Neuronal stem cell (in vitro differentiated cells): Measurements from ENCODE around the gene HSF5.

Experiments used
- DNase-seq: peaks from one replicate; pipeline ENCODE4 v3.0.0-alpha.2; 2013; ENCODE audit warnings: low spot score
- H2AFZ ChIP-seq: one replicate; pipeline ENCODE4 v1.6.1; 2013; ENCODE audit warnings: mild to moderate bottlenecking, low read length, inconsistent platforms
- H2AK5ac ChIP-seq: 2 replicates; pipeline ENCODE4 v1.6.1; 2013; ENCODE audit warnings: low read depth, mild to moderate bottlenecking, inconsistent platforms, low read length, moderate library complexity, mixed read lengths
- H2BK120ac ChIP-seq: 2 replicates; pipeline ENCODE4 v1.6.1; 2013; ENCODE audit warnings: low read depth, mild to moderate bottlenecking, inconsistent platforms, low read length, moderate library complexity, mixed read lengths
- H2BK12ac ChIP-seq: one replicate; pipeline ENCODE4 v1.6.1; 2013; ENCODE audit warnings: low read length, inconsistent platforms
- H2BK15ac ChIP-seq: 2 replicates; pipeline ENCODE4 v1.6.1; 2013; ENCODE audit warnings: mild to moderate bottlenecking, low read length, inconsistent platforms, mixed read lengths
- H2BK5ac ChIP-seq: one replicate; pipeline ENCODE4 v1.6.1; 2013; ENCODE audit warnings: inconsistent platforms, mild to moderate bottlenecking, low read length, moderate library complexity
- H3K14ac ChIP-seq: one replicate; pipeline ENCODE4 v1.6.1; 2013; ENCODE audit warnings: low read length, inconsistent platforms
- H3K18ac ChIP-seq: 2 replicates; pipeline ENCODE4 v1.6.1; 2013; ENCODE audit warnings: low read length, inconsistent platforms
- H3K23ac ChIP-seq: 2 replicates; pipeline ENCODE4 v1.6.1; 2013; ENCODE audit warnings: low read depth, mild to moderate bottlenecking, mixed read lengths, low read length, inconsistent platforms; ENCODE audit not compliant: poor library complexity
- H3K27ac ChIP-seq: replicated peaks from 3 replicates; pipeline ENCODE4 v1.5.1; 2013; ENCODE audit warnings: low read length, inconsistent platforms
- H3K27me3 ChIP-seq, 3 experiments: 2 replicates each; pipeline ENCODE4 v1.6.1; 2013; ENCODE audit warnings: low read length in 3 of 3, mild to moderate bottlenecking in 2 of 3, inconsistent platforms in 1 of 3, low read depth in 1 of 3, mixed read lengths in 1 of 3, moderate library complexity in 1 of 3; ENCODE audit not compliant: control insufficient read depth in 3 of 3, insufficient read depth in 3 of 3
- H3K36me3 ChIP-seq, 2 donors: replicated peaks in 1 of 2; 2 replicates each; pipeline ENCODE4 v1.6.1; 2013; ENCODE audit warnings: low read length in 2 of 2; ENCODE audit not compliant: control insufficient read depth in 2 of 2, insufficient read depth in 2 of 2
- H3K4ac ChIP-seq: 2 replicates; pipeline ENCODE4 v1.6.1; 2013; ENCODE audit warnings: inconsistent platforms, mild to moderate bottlenecking, low read length, moderate library complexity
- H3K4me1 ChIP-seq, 2 donors: 1 replicate in 1 of 2; 2 replicates in 1 of 2; pipeline ENCODE4 v1.6.1; 2013; ENCODE audit warnings: low read length in 2 of 2, low read depth in 1 of 2; ENCODE audit not compliant: control insufficient read depth in 2 of 2, insufficient read depth in 1 of 2
- H3K4me2 ChIP-seq: one replicate; pipeline ENCODE4 v1.6.1; 2013; ENCODE audit warnings: mild to moderate bottlenecking, low read length, inconsistent platforms; ENCODE audit not compliant: insufficient read depth, poor library complexity, severe bottlenecking
- H3K4me3 ChIP-seq, 2 donors: 2 replicates each; pipeline ENCODE4 v1.5.1; 2013; ENCODE audit warnings: low read length in 2 of 2, mild to moderate bottlenecking in 2 of 2, inconsistent platforms in 1 of 2, moderate library complexity in 1 of 2
- H3K79me1 ChIP-seq: one replicate; pipeline ENCODE4 v1.6.1; 2013; ENCODE audit warnings: low read depth, mild to moderate bottlenecking, inconsistent platforms, low read length, moderate library complexity
- H3K9ac ChIP-seq: one replicate; pipeline ENCODE4 v1.6.1; 2013; ENCODE audit warnings: mild to moderate bottlenecking, low read depth, low read length, inconsistent platforms; ENCODE audit not compliant: poor library complexity
- H3K9me3 ChIP-seq, 2 donors: replicated peaks in 1 of 2; 2 replicates each; pipeline versions ENCODE3 to v1.6.1; 2013; ENCODE audit warnings: low read length in 2 of 2, mild to moderate bottlenecking in 2 of 2, inconsistent platforms in 1 of 2, low read depth in 1 of 2, mixed read lengths in 1 of 2, moderate library complexity in 1 of 2; ENCODE audit not compliant: control insufficient read depth in 2 of 2, insufficient read depth in 1 of 2
- H4K8ac ChIP-seq: one replicate; pipeline ENCODE4 v1.6.1; 2013; ENCODE audit warnings: low read depth, mild to moderate bottlenecking, inconsistent platforms, low read length, moderate library complexity
- H4K91ac ChIP-seq: one replicate; pipeline ENCODE4 v1.6.1; 2013; ENCODE audit warnings: low read length, low read depth, mild to moderate bottlenecking, inconsistent platforms; ENCODE audit not compliant: poor library complexity
- WGBS, 2 donors: extraction: QIAGEN DNeasy Blood & Tissue Kit; methylation state at CpG; one replicate each; pipeline ENCODE4 v1.1.7; 2013; ENCODE audit warnings: missing lambda C conversion rate in 2 of 2, mixed read lengths in 1 of 2; ENCODE audit not compliant: insufficient read length in 2 of 2, insufficient replicate concordance in 1 of 2; ENCODE audit errors: extremely low coverage in 2 of 2; 5-methylcytosine and 5-hydroxymethylcytosine counted together

HSF5 gene

DNA sequence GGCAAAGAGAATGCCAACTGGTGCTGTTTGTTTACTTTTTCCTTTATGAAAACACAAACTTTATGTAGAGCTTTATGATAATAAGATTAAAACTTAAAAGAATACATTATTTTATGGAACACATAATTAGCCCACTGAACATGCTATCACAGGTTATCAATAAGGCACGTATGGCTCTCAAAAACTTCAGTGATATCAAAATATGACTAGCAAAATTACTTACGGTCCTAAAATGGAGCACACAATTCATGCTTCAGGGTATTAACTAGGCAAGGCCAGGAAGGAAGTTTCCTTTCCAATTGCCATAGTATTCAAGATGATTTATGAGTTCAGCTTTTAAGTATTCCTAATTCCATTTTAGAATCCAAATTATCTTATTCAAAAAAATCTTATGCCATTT is 74.5 kb downstream of the HSF5 start:
- H3K14ac ChIP-seq: no peak overlapping the region
- no peak overlapping the region for H2BK12ac ChIP-seq
- no peak overlapping the region for H3K18ac ChIP-seq
- H3K4me3 ChIP-seq: no peak overlapping the region
- no CpG with 5 or more reads among the region's 2 CpGs for WGBS, 2 donors
- H2BK5ac ChIP-seq: no peak overlapping the region
- H4K8ac ChIP-seq: no peak overlapping the region
- no peaks in the 10 kb centered on the region for H3K9me3 ChIP-seq
- H3K23ac ChIP-seq: no peak overlapping the region
- H3K4me1 ChIP-seq: peaks cover 3 to 6% of the 10 kb centered on the region in 2 donors
- H4K91ac ChIP-seq: no peak overlapping the region
- no peak overlapping the region for H3K4ac ChIP-seq
- no peak overlapping the region for H3K4me2 ChIP-seq
- peaks cover 0 to 6% (median 0%) of the 10 kb centered on the region in 3 experiments for H3K27me3 ChIP-seq
- H3K9ac ChIP-seq: no peak overlapping the region
- H3K36me3 ChIP-seq: no peaks in the 10 kb centered on the region
- H3K27ac ChIP-seq: no peak overlapping the region
- H2AK5ac ChIP-seq: no peak overlapping the region
- H2AFZ ChIP-seq: no peak overlapping the region
- H2BK15ac ChIP-seq: no peak overlapping the region
- no peak overlapping the region for H2BK120ac ChIP-seq
- DNase-seq: no peak
- H3K79me1 ChIP-seq: no peaks in the 10 kb centered on the region

DNA sequence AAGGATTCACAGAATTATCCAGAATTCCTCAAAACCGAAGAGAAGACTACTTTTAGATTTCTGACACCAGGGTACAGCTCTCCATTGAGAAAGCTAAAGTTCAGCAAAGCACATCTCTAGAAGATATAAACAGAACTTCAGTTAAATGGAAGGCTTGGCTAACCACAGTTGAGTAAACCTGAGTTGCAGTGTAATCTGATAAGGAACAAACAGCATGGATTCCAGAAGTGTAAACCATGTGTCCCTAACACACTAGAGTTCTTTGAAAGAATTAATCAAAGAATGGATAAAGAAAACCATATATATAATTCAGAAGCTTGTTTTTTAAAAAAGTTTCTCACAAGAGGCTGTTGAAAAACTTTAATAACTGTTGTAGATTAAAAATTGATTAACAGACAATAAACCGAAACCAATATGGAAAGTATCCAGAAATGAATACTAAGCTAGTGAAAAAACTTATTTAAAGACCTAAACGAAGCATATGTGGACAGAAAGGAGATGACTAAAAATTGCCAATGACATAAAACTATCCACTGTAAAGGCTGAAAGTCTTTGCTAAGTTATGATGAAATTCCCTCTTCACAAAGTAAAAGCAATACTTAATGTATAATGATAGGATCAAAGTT is 75.1 kb downstream of the HSF5 start:
- no peak overlapping the region for H2BK12ac ChIP-seq
- H3K4me3 ChIP-seq: no peak overlapping the region
- H2BK120ac ChIP-seq: no peak overlapping the region
- no peak overlapping the region for H2AK5ac ChIP-seq
- WGBS, 2 donors: no CpG with 5 or more reads among the region's 3 CpGs
- no peak overlapping the region for H2BK15ac ChIP-seq
- H3K36me3 ChIP-seq: no peaks in the 10 kb centered on the region
- no peak overlapping the region for H4K8ac ChIP-seq
- no peak overlapping the region for H3K4me2 ChIP-seq
- H3K18ac ChIP-seq: no peak overlapping the region
- H3K27ac ChIP-seq: no peak overlapping the region
- H3K14ac ChIP-seq: no peak overlapping the region
- peaks cover 3 to 6% of the 10 kb centered on the region in 2 donors for H3K4me1 ChIP-seq
- no peak for DNase-seq
- H4K91ac ChIP-seq: no peak overlapping the region
- H3K9me3 ChIP-seq: no peaks in the 10 kb centered on the region
- peaks cover 0 to 6% (median 0%) of the 10 kb centered on the region in 3 experiments for H3K27me3 ChIP-seq
- no peak overlapping the region for H3K4ac ChIP-seq
- H3K9ac ChIP-seq: no peak overlapping the region
- no peaks in the 10 kb centered on the region for H3K79me1 ChIP-seq
- H2BK5ac ChIP-seq: no peak overlapping the region
- H3K23ac ChIP-seq: no peak overlapping the region
- H2AFZ ChIP-seq: no peak overlapping the region

- no peak overlapping the region for H3K14ac ChIP-seq
- H2BK5ac ChIP-seq: no peak overlapping the region
- H3K4me1 ChIP-seq: peaks cover under 1 to 6% of the 10 kb centered on the region in 2 donors
- no peak overlapping the region for H2AFZ ChIP-seq
- H2BK12ac ChIP-seq: no peak overlapping the region
- no peaks in the 10 kb centered on the region for H3K79me1 ChIP-seq
- H3K4me2 ChIP-seq: no peak overlapping the region
- H4K8ac ChIP-seq: no peak overlapping the region
- H3K36me3 ChIP-seq: no peaks in the 10 kb centered on the region
- H2AK5ac ChIP-seq: no peak overlapping the region
- H2BK120ac ChIP-seq: no peak overlapping the region
- H3K27me3 ChIP-seq: peaks cover 0 to 6% (median 0%) of the 10 kb centered on the region in 3 experiments
- DNase-seq: no peak
- H2BK15ac ChIP-seq: no peak overlapping the region
- WGBS, 2 donors: no CpG with 5 or more reads among the region's 1 CpG
- no peak overlapping the region for H3K9ac ChIP-seq
- no peak overlapping the region for H4K91ac ChIP-seq
- H3K18ac ChIP-seq: no peak overlapping the region
- no peak overlapping the region for H3K23ac ChIP-seq
- H3K4ac ChIP-seq: no peak overlapping the region
- H3K27ac ChIP-seq: no peak overlapping the region
- no peaks in the 10 kb centered on the region for H3K9me3 ChIP-seq
- H3K4me3 ChIP-seq: no peak overlapping the region
Observed at GRCh38 chr17:58412064-58412703, 76.0 kb downstream of the HSF5 start.

GRCh38 chr17:58411408-58411894 is 76.8 kb downstream of the HSF5 start:
- H4K8ac ChIP-seq: no peak overlapping the region
- H3K79me1 ChIP-seq: no peaks in the 10 kb centered on the region
- H3K14ac ChIP-seq: no peak overlapping the region
- no peak overlapping the region for H2BK12ac ChIP-seq
- H2AK5ac ChIP-seq: no peak overlapping the region
- H2AFZ ChIP-seq: no peak overlapping the region
- no peak overlapping the region for H3K18ac ChIP-seq
- H3K36me3 ChIP-seq: no peaks in the 10 kb centered on the region
- H3K27me3 ChIP-seq: peaks cover 0 to 6% (median 0%) of the 10 kb centered on the region in 3 experiments
- no CpG with 5 or more reads among the region's 1 CpG for WGBS, 2 donors
- H3K23ac ChIP-seq: no peak overlapping the region
- no peaks in the 10 kb centered on the region for H3K9me3 ChIP-seq
- no peak overlapping the region for H2BK15ac ChIP-seq
- no peak overlapping the region for H3K9ac ChIP-seq
- no peak overlapping the region for H4K91ac ChIP-seq
- peaks cover 0 to 4% of the 10 kb centered on the region in 2 donors for H3K4me1 ChIP-seq
- no peak overlapping the region for H3K27ac ChIP-seq
- H2BK120ac ChIP-seq: no peak overlapping the region
- DNase-seq: no peak
- H2BK5ac ChIP-seq: no peak overlapping the region
- no peak overlapping the region for H3K4me2 ChIP-seq
- no peak overlapping the region for H3K4ac ChIP-seq
- no peak overlapping the region for H3K4me3 ChIP-seq
